Activated CD4-positive, alpha-beta T cell treated with anti-CD3 and anti-CD28 coated beads, Interleukin-2, Interleukin-4, amounts not matched to agents 100 ng/mL and 50 ng/mL, durations not matched to agents 16 hours and 8 hours (primary cell): ENCODE data around the gene MYO5B.
A peak's percentile ranks its signal among the peaks of the same experiment; 100 is the strongest.
"Not testable (repeated sequence)": the region's sequence is repeated elsewhere in the genome, so short reads cannot be mapped to it uniquely, and the experiment has no call there.

Experiments used
- DNase-seq: peaks from one replicate; pipeline ENCODE4 v3.0.0-alpha.2; 2020; ENCODE audit warnings: low spot score

The MYO5B gene

DNA sequence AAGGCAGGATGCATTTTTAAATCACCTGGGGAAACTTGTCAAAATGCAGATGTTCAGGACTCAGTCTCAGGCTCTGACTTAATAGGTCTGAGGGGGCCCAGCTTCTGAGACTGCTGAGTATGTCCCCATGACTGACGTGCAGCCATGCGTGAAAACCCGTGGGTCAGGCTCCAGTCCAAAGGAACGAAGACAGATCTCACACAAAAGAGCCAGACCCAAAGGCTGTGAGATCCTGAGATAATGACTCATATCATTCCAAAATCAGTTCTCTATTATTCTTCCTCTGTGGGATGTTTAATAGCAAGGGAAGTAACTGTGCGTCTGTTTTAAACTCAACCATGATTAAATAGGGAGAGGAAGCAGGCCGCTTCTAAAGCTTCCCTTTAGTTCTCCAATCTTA, 274.2 kb downstream of the MYO5B start:
- DNase-seq = no peak

GRCh38 chr18:49917742-49918141, 277.2 kb downstream of the MYO5B start:
- no peak for DNase-seq

- no peak for DNase-seq
Observed at GRCh38 chr18:49915352-49915751, 279.6 kb downstream of the MYO5B start.

GRCh38 chr18:49913221-49913620, 281.7 kb downstream of the MYO5B start:
- DNase-seq = no peak

DNA sequence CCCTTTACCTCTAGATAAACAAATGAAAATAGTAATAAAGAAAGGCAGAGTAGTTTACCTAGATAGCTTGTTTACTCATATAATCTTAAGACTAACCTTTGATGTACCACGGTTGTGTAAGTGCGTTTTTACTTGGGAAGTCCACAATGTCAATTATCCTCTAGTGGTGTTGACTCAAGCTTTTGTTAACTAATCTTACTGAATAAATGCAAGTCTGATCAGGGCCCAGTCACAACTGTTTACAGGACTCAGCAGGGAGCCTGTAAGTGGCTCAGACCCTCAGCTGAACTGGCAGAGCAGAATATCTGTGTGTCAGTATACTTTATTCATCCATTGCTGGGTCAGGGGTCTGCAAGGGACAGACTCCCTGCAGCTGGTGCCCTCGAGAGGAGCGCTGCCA, 283.5 kb downstream of the MYO5B start:
- no peak for DNase-seq

DNA sequence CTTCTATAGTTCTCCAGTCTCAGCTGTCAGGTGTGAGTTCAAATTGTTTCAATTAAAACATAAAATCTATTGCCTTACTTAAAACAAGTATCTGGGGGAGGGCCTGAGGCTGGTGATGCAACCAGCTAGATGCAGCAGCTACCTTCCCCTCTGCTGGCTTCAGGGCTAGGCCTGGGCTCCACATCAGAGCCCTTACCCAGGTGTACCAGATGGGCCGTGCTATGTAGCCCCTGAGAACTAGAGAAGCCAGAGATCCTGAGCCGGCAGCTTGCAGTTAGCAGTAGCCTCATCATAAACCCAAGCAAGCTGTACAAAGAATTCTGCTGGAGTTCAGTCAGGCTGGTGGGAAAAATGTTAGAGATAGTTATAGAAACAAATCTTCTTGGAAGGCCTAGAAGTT, 284.0 kb downstream of the MYO5B start:
- DNase-seq = no peak

- no peak for DNase-seq
Observed at GRCh38 chr18:49910019-49910418, 284.9 kb downstream of the MYO5B start.

GRCh38 chr18:49907346-49907929, 287.5 kb downstream of the MYO5B start:
- no peak for DNase-seq

DNA sequence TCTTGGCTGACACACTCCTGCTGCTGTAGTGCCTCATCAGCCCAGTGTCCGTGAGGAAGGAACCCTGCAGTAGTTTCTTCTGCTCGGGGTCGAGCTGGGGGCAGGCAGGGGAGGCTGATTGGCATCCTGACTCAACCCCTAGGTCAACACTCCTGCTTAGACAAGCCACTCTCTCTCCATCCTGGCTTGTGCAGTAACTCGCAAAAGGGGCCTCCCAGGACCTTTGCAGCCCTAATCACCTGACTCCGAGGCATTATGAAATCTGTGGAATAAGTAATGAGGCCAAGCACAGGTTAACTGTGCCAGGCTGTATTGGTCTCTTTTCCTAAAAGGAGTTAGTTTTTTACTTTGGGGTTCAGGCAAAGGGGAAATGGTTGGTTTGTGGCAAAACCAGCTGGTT, 289.2 kb downstream of the MYO5B start:
- DNase-seq = no peak

DNA sequence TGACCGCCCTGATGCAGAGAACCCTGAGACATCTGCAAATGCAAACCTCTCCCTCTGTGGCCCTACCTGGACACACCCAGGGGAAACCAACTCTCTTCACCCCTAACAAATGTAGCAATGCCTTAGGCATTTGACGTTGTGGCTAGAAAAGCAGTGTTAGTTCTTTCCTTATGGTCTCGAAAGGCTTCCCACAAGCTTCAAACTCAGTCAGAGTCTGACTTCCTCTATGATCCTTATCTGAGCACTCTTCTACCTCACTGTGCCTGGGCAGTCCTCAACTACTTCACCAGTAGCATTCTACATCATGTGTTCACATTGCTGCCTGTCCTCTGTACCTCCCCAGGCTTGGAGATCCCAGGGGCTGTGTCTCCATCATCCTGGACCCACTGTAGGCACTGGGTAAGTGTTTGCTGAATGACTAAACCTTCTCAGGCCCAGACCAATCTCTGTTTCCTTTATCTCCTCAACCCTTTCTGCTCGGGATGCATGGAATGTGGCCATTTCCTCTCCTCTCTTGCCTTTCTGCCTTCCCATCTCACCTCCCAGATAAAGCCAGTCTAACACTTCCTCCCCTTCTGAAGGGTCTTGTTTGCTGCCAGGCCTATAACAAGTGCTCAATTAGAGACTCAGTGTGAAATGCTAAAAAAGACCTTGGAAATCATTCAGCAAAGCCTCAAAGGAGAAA, 289.9 kb downstream of the MYO5B start:
- DNase-seq = no peak

GRCh38 chr18:49901862-49902340, 293.0 kb downstream of the MYO5B start:
- DNase-seq = no peak

DNA sequence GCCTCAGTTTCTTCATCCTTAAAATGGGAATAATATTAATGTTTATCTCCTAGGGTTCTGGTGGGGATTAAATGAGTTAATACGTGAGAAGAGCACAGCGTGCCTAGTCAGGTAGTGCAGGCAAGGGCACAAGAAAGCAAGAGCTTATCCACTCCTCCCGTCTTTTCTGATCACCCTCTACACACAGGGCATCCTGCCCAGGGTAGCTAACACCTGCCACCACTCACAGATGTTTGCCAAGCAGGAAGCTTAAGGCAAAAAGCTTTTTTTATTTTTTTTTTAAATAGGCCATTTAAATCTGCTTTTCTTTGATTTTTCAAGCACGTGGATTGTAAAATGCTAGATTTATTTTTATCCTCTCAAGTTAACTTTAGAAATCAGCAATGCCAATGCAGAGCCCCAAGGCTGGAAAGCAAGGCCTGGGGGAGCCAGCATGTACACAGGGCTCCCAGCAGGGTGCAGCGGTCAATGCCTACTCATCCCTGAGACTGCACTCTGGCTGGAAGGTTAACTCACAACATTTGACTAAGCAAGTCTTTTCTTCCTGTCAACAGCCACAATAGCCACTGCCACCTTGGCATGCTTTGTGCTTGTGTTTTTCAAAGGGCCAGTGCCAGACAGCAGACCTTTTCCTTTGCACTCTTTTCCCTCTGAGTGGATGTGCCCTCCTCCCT, 295.2 kb downstream of the MYO5B start:
- no peak for DNase-seq

GRCh38 chr18:49898421-49898820, 296.5 kb downstream of the MYO5B start:
- peak; percentile 57 for DNase-seq

- no peak for DNase-seq
Observed at GRCh38 chr18:49894517-49895226, 300.3 kb downstream of the MYO5B start.

DNA sequence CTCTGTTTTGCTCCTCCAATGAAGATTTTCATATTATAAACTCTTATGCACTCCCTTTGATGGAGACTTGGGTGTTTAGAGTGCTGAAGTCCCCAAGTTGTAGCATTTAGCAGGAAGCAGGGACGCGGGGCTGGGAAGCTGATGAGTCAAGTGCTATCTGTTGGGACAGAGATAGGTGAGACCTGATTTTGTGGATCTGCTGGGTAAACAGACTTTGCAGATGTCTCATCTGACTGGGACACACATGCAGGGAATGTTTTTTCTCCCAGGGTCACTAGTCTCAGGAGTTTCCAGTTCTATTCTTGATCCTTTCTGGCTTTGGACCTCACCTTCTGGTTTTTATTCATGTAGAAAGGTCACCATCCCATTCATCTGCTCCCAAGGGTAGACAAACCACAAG, 301.9 kb downstream of the MYO5B start:
- DNase-seq = no peak

DNA sequence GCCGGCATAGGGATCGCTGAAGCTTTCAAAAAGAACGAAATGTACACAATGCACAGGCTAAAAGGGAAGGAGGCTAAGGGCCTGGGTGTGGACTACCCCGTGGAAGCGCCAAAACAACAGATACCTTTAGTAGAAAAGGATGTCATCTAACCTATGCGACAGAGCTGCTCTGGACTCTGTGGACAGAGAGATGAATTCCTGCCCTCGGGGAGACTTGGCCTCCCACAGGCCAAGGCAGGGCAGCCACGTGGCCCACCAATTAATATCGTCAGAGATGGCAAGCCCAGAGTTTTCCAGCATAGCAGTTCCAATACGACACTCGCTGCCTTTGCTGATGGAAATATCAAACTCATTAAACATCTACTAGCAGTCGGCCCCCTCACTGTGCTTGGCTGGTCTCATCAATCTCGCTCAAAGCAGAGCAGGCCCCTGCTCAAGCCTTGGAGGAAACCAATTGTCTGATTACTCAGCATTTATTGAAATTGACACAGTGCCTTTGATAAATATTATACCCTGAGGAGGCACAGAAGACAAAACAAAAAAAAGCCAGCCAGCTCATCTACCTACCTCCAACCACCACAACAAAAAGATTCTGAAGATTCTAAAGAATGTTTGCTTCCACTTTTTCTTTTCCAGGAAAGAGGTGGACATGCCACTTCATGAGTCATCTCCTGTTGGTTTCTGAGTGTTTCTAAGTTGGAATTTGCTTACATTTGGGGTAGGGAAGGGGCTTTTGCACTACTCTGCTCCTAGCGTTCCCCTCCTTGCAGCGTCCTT, 302.6 kb downstream of the MYO5B start:
- DNase-seq = no peak

- no peak for DNase-seq
Observed at GRCh38 chr18:49890041-49890440, 304.9 kb downstream of the MYO5B start.

DNA sequence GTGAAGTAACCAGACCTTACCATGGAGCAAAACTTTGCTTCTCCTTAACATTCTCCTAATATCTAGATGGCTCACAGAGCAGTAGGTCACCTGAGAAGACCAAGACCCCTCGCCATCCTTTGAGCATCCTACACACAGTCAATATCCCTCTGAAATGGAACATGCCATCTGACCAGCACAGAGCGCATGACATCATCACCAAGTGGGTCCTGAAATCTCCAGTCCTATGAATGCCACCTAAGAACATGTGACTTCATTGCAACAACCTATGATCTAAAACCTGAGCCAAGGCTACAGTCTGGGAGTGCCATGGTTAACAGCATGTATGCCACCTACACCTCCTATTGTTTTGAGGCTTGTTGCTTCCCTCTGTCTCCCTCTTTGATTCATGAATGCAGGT, 305.4 kb downstream of the MYO5B start:
- DNase-seq = not testable (repeated sequence)

DNA sequence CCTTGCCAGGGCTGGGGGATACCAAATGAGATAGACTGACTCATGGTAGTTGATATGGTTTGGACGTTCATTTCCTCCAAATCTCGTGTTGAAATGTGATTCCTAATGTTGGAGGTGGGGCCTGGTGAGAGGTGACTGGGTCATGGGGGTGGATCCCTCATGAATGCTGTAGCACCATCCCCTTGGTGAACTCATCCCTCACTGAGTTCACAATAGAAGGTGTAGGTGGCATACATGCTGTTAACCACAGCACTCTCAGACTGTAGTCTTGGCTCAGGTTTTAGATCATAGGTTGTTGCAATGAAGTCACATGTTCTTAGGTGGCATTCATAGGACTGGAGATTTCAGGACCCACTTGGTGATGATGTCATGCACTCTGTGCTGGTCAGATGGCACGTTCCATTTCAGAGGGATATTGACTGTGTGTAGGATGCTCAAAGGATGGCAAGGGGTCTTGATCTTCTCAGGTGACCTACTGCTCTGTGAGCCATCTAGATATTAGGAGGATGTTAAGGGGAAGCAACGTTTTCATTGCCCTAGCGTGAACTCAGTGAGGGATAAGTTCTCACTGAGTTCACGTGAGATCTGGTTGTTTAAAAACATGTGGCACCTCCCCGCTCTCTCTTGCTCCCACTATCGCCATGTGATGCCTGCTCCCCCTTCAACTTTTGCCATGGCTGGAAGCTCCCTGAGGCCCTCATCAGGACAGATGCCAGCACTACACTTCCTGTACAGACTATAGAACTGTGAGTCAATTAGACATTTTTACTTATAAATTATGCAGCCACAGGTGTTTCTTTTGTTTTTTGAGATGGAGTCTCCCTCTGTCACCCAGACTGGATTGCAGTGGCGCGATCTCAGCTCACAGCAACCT, 307.8 kb downstream of the MYO5B start:
- peak; percentile 11 for DNase-seq

- no peak for DNase-seq
Observed at GRCh38 chr18:49884959-49885358, 310.0 kb downstream of the MYO5B start.

DNA sequence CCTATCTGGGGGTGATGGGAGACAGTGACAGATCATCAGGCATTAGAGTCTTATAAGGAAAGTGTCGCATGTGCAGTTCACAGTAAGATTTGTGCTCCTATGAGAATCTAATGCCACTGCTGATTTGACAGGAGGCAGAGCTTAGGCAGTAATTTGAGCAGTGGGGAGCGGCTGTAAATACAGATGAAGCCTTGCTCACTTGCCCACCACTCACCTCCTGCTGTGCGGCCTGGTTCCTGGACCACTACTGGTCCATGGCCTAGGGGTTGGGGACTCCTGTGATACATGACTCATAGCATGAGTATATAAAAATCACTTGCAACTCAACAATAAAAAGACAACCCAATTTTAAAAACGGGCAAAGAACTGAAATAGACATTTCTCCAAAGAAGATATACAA, 310.5 kb downstream of the MYO5B start:
- no peak for DNase-seq
